ENCODE results near the gene CHAT. TPM values are rescaled to one million over a fixed set of nuclear protein-coding genes. Genes with fewer than 3 reads are reported as not detected.

CHAT gene
- total RNA-seq: not detected

DNA sequence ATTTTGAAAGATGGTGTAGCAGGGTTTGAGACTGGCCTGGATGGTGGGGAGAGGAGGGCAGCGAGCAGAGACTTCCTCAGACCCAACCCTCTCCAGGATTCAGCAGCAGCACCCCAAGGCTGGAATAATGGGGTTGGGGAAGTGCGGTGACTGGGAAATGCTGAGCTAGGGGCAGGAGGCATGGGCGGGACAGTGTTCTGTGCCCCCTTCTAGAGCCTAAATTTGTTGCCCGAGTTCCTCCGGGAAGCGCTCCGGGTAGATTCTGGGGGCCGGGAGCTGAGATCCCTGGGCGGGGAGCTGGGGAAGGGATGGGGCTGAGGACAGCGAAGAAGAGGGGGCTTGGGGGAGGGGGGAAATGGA lies at the start of gene CHAT:
Gene CHAT, plus strand, starts transcription at position 156 of the 360 bp plus-strand sequence. Its CDS starts 153 bp downstream, at position 309.
- Mint-ChIP-seq H3K27me3 (ENCODE audit: low read depth) (peaks cover 75% of the 10 kb centered on the region), H3K36me3 (ENCODE audit: insufficient read depth) (no peaks in the 10 kb centered on the region), H3K4me1 (ENCODE audit: low read depth) (peaks cover 2% of the 10 kb centered on the region), H3K4me3 (no peak within 1 kb of the TSS), H3K9me3 (peaks cover 3% of the 10 kb centered on the region)
- ATAC-seq (no peak), DNase-seq (no peak)

DNA sequence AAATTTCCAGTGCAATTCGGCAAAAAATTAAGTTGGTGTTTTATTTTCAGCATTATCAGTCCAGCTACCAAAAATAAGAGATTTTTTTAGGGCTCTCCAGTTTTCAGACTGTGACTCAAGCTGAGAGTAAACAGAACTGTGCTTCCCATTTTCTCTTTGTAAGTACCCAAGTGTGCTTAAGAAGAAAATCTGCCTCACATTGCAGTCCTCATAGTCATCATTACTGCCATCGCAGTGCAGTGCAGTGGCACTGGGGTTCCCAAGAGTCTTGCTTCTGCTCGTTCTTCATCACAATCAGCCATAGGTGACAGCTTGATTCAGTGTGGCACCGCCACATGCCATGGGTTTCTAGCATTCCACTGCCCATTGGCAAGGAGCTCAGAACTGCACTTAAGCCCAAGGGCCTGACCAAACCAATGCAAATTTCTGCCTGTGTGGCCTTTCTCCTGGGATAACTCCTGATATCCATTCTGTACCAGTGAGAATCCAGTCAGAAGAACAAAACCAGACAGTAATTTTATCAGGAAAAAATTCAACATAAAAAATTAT lies 49.3 kb upstream of the CHAT start:
- Mint-ChIP-seq H3K27me3 (ENCODE audit: low read depth) (peaks cover 25% of the 10 kb centered on the region), H3K36me3 (ENCODE audit: insufficient read depth) (no peaks in the 10 kb centered on the region), H3K4me3 (no peak overlapping the region), H3K4me1 (ENCODE audit: low read depth) (no peaks in the 10 kb centered on the region), H3K9me3 (no peaks in the 10 kb centered on the region)
- DNase-seq: no peak
- no peak for ATAC-seq

DNA sequence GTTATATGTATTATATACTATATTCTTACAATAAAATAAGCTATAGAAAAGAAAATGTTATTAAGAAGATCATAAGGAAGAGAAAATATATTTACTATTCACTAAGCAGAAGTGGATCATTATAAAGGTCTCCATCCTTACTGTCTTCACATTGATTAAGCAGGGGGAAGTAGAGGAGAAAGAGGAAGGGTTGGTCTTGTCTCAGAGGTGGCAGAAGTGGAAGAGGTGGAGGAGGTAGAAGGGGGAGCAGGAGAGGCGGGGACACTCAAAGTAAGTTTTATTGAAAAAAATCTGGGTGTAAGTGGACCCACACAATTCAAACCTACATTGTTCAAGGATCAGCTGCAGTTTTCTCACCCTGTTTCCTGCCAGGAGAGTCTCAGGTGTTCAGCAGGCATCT lies 46.0 kb upstream of the CHAT start:
- H3K4me1 Mint-ChIP-seq (ENCODE audit: low read depth): no peaks in the 10 kb centered on the region
- no peak for ATAC-seq
- no peak overlapping the region for H3K4me3 Mint-ChIP-seq
- H3K9me3 Mint-ChIP-seq: no peaks in the 10 kb centered on the region
- H3K36me3 Mint-ChIP-seq (ENCODE audit: insufficient read depth): no peaks in the 10 kb centered on the region
- DNase-seq: no peak
- peaks cover 17% of the 10 kb centered on the region for H3K27me3 Mint-ChIP-seq (ENCODE audit: low read depth)

DNA sequence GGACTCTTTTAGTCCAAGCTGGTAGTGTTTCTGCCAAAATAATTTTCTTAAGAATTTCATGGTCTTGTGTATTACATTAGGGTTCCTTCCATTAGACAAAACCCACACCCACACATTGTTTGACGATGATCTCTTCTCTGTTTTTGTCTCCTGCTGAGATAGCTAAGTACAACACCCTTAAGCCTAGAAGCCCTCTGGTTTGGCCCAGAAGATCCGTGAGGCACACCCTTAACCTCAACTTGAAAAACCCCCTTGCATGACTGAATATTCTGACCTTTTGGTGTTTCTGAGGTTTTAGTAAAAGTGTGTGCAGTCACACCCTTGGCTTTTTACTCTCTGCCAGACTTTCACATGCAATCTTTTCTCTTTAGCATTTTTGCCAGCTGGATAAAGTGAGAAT lies 45.6 kb upstream of the CHAT start:
- peak; percentile 43 to 65 for ATAC-seq
- DNase-seq: no peak
- no peaks in the 10 kb centered on the region for H3K9me3 Mint-ChIP-seq
- peaks cover 13% of the 10 kb centered on the region for H3K27me3 Mint-ChIP-seq (ENCODE audit: low read depth)
- no peak overlapping the region for H3K4me3 Mint-ChIP-seq
- no peaks in the 10 kb centered on the region for H3K4me1 Mint-ChIP-seq (ENCODE audit: low read depth)
- H3K36me3 Mint-ChIP-seq (ENCODE audit: insufficient read depth): no peaks in the 10 kb centered on the region

DNA sequence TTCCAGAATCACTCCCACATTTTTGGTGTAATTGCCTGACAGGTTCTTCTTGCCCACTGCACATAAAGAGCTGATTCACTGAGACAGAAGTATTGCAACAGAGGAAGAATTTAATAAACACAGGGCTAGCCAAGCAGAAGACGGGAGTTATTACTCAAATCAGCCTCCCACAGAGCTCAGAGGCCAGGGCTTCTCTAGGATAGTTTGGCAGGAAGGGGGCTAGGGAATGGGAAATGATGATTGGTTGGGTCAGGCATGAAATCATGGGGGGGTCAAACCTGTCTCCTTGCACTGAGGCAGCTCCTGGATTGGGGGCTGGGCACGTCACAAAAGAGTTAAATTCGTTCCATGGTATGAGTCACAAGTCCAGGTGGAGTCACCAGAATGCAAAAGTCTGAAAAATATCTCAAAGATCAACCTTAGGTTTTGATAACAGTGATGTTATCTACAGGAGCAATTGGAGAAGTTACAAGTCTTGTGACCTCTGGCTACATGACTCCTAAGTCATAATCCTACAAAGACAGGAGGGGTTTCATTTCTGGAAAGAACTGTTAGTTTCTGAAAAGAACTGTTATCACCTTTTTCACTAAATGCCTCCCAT lies 44.7 kb upstream of the CHAT start:
- Mint-ChIP-seq H3K4me3 (no peak overlapping the region), H3K9me3 (no peaks in the 10 kb centered on the region), H3K27me3 (ENCODE audit: low read depth) (peaks cover 7% of the 10 kb centered on the region)

DNA sequence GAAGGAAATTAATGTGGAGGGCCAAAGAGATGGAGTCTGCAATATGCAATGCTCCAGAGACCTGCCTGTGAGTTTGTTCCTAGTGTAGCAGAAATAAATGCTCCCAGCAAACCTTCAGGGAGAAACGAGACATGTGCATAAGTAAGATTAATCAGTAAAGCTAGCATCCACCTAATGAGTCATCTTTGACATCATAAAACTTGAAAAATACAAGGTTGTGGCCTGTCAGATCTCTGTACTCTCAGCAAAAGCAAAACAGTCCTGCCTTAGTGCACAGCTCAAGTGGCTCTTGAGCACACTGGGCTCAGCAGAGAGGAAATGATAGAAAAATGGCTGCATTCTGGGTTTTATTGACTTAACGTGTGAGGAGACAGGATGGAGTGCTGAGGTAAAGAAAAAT lies 42.4 kb upstream of the CHAT start:
- Mint-ChIP-seq H3K36me3 (ENCODE audit: insufficient read depth) (no peaks in the 10 kb centered on the region), H3K4me1 (ENCODE audit: low read depth) (no peaks in the 10 kb centered on the region), H3K4me3 (no peak overlapping the region), H3K27me3 (ENCODE audit: low read depth) (peaks cover 10% of the 10 kb centered on the region), H3K9me3 (no peaks in the 10 kb centered on the region)
- DNase-seq: no peak
- ATAC-seq: no peak

More for the DNA sequence above, 44.7 kb upstream of the CHAT start:
- H3K4me1 Mint-ChIP-seq (ENCODE audit: low read depth): no peaks in the 10 kb centered on the region
- ATAC-seq (no peak), DNase-seq (no peak)
- H3K36me3 Mint-ChIP-seq (ENCODE audit: insufficient read depth): no peaks in the 10 kb centered on the region

DNA sequence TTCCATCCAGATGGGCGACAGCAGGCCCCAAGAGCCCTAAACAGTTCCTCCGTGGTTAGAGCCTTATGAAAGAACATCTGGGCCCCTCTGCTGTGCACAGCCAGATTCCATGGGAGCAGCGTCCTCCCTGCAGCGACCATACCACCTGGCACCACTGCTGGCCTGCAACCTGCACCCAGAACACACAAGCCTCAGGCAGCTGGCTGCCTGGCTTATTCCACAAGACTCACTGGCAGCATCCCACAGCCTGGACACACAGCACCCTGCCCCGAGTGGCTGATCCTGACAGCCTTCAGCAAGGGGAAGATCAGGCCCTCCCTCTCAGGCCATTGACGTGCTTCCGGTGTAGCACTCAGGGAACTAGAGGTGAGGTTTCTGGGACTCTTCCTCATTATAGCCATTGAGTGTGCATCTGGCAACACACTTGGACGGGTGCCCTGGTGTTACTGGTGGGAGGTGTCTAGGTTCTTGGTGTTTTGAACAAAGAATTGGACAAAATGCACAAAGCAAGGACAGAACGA lies 41.2 kb upstream of the CHAT start:
- Mint-ChIP-seq H3K36me3 (ENCODE audit: insufficient read depth) (no peaks in the 10 kb centered on the region), H3K27me3 (ENCODE audit: low read depth) (peaks cover 10% of the 10 kb centered on the region), H3K4me1 (ENCODE audit: low read depth) (no peaks in the 10 kb centered on the region), H3K9me3 (no peaks in the 10 kb centered on the region), H3K4me3 (no peak overlapping the region)
- ATAC-seq (no peak), DNase-seq (no peak)

DNA sequence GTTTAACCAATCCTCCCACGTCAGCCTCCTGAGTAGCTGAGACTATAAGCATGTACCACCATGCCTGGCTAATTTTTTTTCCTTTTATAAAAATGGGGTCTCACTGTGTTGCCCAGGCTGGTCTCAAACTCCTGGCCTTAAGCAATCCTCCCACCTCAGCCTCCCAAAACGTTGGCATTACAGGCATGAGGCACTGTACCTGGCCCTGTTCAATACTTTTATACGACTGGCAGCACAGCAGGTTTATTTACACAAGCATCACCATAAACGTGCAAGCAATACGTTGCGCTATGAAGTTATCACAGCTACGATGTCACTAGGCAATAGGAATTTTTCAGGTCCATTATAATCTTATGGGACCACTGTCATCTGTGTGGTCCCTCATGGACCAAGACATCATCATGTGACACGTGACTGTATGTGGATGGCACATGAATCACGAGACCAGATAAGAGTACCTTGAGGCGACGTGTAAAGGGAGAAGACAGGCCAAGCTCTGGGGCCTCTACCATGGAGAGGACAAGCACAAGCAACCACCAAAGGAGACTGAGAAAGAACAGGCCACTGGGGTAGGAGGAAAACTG lies 38.3 kb upstream of the CHAT start:
- no peak for DNase-seq
- no peak for ATAC-seq
- Mint-ChIP-seq H3K9me3 (no peaks in the 10 kb centered on the region), H3K36me3 (ENCODE audit: insufficient read depth) (no peaks in the 10 kb centered on the region), H3K27me3 (ENCODE audit: low read depth) (peaks cover 14% of the 10 kb centered on the region), H3K4me1 (ENCODE audit: low read depth) (no peaks in the 10 kb centered on the region), H3K4me3 (no peak overlapping the region)

DNA sequence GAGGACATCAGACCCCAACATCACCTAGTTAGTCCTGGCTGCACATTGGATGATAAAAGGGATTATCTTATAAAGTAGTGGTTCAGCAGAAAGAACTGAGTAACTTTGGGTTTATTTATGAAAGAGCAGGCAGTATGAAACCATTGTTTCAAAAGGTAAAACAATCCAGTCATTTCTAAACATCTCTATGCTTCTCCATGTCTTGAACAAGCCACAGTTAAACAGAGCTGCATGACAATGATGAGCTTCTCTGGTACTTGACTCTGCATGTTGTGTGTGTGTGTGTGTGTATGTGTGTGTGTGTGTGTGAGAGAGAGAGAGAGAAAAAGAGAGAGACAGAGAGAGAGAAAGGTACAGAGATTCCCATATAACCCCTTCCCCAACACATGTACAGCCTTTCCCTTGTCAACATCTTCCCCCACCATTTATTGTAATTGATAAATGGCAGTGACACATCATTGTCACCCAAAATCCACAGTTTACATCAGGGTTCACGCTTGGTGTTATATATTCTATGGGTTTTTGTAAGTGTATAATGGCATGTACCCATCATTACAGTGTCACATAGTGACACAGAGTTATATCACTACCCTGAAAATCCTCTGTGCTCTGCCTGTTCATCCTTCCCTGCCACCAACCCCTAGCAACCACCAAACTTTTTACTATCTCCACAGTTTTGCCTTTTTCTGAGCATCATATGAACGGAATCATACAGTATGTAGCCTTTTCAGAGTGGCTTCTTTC lies 36.5 kb upstream of the CHAT start:
- no peak for DNase-seq
- peaks cover 2% of the 10 kb centered on the region for H3K4me1 Mint-ChIP-seq (ENCODE audit: low read depth)
- H3K4me3 Mint-ChIP-seq: no peak overlapping the region
- H3K36me3 Mint-ChIP-seq (ENCODE audit: insufficient read depth): no peaks in the 10 kb centered on the region
- no peaks in the 10 kb centered on the region for H3K9me3 Mint-ChIP-seq
- ATAC-seq: peak in 1 of 2 donors; percentile 18
- H3K27me3 Mint-ChIP-seq (ENCODE audit: low read depth): peaks cover 16% of the 10 kb centered on the region

DNA sequence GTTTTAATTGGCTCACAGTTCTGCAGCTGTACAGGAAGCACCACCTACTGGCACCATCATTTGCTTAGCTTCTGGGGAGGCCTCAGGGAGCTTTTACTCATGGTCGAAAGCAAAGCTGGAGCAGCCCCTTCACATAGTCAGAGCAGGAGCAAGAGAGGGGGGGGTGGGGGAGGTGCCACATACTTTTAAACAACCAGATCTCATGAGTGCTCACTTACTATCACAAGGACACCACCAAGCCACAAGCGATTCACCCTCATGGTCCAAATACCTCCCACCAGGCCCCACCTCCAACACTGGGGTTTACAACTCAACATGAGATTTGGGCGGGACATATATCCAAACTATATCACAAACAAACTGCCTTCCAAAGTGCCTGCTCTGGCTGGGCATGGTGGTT lies 35.4 kb upstream of the CHAT start:
- H3K9me3 Mint-ChIP-seq: no peaks in the 10 kb centered on the region
- DNase-seq: no peak
- no peak for ATAC-seq
- H3K27me3 Mint-ChIP-seq (ENCODE audit: low read depth): peaks cover 18% of the 10 kb centered on the region
- peaks cover 2% of the 10 kb centered on the region for H3K4me1 Mint-ChIP-seq (ENCODE audit: low read depth)
- H3K36me3 Mint-ChIP-seq (ENCODE audit: insufficient read depth): no peaks in the 10 kb centered on the region
- H3K4me3 Mint-ChIP-seq: no peak overlapping the region

DNA sequence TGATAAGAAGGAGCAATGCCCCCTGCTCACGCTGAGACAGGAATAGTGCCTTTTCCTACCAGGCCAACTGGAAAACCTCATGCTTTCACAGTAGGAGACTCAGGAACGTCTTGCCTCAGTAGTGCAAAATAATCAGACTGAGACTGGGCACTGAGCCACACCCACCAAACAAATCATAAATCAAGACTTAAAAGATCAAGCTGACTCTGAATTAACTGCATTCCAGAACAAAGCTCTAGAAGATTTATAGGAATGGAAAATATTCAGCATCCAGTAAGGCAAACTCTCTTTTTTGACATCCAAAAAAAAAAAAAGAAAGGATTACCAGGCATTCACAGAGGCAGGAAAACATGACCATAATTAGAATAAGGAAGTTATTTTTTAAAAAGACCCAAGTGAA lies 34.2 kb upstream of the CHAT start:
- Mint-ChIP-seq H3K4me1 (ENCODE audit: low read depth) (peaks cover 2% of the 10 kb centered on the region), H3K9me3 (no peaks in the 10 kb centered on the region), H3K36me3 (ENCODE audit: insufficient read depth) (no peaks in the 10 kb centered on the region), H3K27me3 (ENCODE audit: low read depth) (peaks cover 27% of the 10 kb centered on the region), H3K4me3 (no peak overlapping the region)
- ATAC-seq: no peak
- no peak for DNase-seq

DNA sequence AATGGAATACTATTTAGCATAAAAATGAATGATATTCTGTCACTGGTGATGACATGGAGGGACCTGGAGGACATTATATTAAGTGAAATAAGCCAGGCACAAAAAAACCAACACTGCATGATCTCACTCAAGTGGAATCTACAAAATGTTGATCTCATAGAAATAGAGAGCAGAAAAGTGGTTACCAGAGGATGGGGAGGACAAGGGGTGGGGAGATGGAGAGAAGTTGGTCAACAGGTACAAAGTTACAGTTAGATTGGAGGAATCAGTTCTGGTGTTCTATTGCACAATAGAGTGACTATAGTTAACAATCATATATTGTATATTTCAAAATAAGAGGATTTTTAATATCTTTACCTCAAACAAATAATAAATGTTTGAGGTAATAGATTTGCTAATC lies 28.4 kb upstream of the CHAT start:
- DNase-seq (no peak), ATAC-seq (no peak)
- H3K4me1 Mint-ChIP-seq (ENCODE audit: low read depth): peaks cover 2% of the 10 kb centered on the region
- H3K9me3 Mint-ChIP-seq: peaks cover 3% of the 10 kb centered on the region
- no peaks in the 10 kb centered on the region for H3K36me3 Mint-ChIP-seq (ENCODE audit: insufficient read depth)
- H3K27me3 Mint-ChIP-seq (ENCODE audit: low read depth): peaks cover 22% of the 10 kb centered on the region
- no peak overlapping the region for H3K4me3 Mint-ChIP-seq

DNA sequence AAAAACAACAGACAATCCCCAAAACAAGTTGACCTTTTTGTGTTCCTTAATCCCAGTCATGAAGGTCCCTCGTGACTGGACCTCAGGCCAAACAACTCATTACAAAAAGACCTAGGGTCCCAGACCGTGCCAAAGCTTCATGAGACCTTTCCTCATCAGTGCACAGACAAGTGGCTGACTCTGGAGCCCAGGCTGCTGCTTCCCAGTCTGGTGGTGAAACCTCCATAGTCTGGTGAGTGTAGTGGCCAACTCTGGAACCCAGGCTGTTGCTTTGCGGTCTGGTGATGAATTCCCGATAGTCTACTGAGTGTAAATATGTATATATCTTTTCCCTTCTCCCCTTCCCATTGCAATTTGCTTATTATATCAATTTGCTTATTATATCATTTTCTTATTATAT lies 25.9 kb upstream of the CHAT start:
- H3K9me3 Mint-ChIP-seq: peaks cover 3% of the 10 kb centered on the region
- no peaks in the 10 kb centered on the region for H3K36me3 Mint-ChIP-seq (ENCODE audit: insufficient read depth)
- H3K4me3 Mint-ChIP-seq: no peak overlapping the region
- H3K4me1 Mint-ChIP-seq (ENCODE audit: low read depth): no peaks in the 10 kb centered on the region
- ATAC-seq (no peak), DNase-seq (no peak)
- peaks cover 25% of the 10 kb centered on the region for H3K27me3 Mint-ChIP-seq (ENCODE audit: low read depth)

DNA sequence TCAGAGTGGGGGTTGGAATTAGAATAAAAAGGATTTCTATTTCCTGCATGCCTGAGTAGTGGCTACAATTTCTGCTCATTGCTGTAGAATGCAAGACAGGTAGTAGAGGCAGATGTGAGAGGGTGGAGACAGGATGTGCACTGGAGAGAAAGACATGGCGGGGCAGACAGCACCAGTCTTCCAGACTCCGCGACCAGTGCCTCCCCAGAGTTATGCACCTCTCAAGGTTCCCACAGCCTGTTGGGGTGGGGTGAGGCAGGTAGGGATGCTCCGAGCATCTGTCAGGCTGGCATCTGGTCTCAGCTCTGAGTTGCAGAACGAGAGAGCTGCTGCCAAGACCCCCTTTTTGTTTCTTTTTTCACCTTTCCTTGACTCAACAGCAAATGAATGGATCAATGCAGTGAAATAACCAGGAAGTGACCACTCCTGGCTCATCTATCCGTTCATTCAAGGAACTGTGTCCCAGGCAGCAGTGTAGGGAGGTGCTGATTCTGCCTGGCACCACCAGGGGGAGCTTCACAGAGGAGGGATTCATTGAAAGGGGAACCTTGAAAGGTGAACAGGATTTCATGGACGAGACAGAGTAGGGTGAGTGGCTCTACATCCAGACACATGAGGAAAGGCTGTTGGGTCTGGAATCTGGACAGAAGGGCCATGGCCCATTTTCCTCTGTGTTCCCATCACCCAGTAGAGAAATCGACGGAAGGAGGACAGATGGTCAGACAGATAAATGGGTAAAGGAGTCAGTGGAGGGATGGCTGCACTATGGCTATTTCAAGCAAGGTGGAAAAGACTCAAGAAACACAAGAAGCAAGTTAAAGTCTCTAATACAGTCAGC lies 20.9 kb upstream of the CHAT start:
- peak; percentile 65 to 68 for ATAC-seq
- peak; percentile 44 for DNase-seq
- H3K4me3 Mint-ChIP-seq: no peak overlapping the region
- H3K9me3 Mint-ChIP-seq: peaks cover 3% of the 10 kb centered on the region
- peaks cover 33% of the 10 kb centered on the region for H3K27me3 Mint-ChIP-seq (ENCODE audit: low read depth)
- H3K4me1 Mint-ChIP-seq (ENCODE audit: low read depth): peaks cover 1% of the 10 kb centered on the region
- no peaks in the 10 kb centered on the region for H3K36me3 Mint-ChIP-seq (ENCODE audit: insufficient read depth)

Measured in activated T-cell treated with anti-CD3 and anti-CD28 coated beads, Interleukin-2, amount 50 U/mL, for 4 hours (primary cell).